ENCODE data around the gene DLX4. TPM values are rescaled to one million over a fixed set of nuclear protein-coding genes. Genes with fewer than 3 reads are reported as not detected.
A peak's percentile ranks its signal among the peaks of the same experiment; 100 is the strongest.

Gene DLX4
- total RNA-seq, 1 experiment from 2014 or later: 11.2 TPM

DNA sequence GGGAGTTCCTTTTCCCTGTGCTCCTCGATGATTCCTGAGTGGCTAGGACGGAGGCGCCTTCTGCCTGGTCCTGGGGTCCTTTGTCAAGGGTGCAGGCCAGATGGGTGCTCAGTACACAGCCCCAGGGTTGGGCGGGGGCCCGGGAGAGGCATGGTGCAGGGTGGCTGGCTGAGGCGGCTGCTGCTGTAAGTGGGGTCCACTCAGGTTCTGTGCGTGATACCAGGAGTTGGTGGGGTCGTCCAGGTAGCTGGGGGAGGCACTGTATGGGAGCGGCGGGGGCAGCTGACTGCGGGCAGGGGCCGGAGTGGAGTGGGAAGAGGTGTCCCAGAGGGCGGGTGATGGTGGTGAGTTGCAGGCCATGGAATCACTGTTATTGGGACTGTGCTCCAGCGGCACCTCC is 22.4 kb downstream of the DLX4 start:
- no peaks in the 10 kb centered on the region for H3K36me3 ChIP-seq (ENCODE audit: control insufficient read depth, insufficient read depth, low read length)
- ChIA-PET CTCF (no interaction called here), POLR2A (no interaction called here)
- TF ChIP-seq, protein P1, sequence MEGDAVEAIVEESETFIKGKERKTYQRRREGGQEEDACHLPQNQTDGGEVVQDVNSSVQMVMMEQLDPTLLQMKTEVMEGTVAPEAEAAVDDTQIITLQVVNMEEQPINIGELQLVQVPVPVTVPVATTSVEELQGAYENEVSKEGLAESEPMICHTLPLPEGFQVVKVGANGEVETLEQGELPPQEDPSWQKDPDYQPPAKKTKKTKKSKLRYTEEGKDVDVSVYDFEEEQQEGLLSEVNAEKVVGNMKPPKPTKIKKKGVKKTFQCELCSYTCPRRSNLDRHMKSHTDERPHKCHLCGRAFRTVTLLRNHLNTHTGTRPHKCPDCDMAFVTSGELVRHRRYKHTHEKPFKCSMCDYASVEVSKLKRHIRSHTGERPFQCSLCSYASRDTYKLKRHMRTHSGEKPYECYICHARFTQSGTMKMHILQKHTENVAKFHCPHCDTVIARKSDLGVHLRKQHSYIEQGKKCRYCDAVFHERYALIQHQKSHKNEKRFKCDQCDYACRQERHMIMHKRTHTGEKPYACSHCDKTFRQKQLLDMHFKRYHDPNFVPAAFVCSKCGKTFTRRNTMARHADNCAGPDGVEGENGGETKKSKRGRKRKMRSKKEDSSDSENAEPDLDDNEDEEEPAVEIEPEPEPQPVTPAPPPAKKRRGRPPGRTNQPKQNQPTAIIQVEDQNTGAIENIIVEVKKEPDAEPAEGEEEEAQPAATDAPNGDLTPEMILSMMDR (IDR thresholded peaks at IDR 0.05): no peak
- TF ChIP-seq, protein P2, sequence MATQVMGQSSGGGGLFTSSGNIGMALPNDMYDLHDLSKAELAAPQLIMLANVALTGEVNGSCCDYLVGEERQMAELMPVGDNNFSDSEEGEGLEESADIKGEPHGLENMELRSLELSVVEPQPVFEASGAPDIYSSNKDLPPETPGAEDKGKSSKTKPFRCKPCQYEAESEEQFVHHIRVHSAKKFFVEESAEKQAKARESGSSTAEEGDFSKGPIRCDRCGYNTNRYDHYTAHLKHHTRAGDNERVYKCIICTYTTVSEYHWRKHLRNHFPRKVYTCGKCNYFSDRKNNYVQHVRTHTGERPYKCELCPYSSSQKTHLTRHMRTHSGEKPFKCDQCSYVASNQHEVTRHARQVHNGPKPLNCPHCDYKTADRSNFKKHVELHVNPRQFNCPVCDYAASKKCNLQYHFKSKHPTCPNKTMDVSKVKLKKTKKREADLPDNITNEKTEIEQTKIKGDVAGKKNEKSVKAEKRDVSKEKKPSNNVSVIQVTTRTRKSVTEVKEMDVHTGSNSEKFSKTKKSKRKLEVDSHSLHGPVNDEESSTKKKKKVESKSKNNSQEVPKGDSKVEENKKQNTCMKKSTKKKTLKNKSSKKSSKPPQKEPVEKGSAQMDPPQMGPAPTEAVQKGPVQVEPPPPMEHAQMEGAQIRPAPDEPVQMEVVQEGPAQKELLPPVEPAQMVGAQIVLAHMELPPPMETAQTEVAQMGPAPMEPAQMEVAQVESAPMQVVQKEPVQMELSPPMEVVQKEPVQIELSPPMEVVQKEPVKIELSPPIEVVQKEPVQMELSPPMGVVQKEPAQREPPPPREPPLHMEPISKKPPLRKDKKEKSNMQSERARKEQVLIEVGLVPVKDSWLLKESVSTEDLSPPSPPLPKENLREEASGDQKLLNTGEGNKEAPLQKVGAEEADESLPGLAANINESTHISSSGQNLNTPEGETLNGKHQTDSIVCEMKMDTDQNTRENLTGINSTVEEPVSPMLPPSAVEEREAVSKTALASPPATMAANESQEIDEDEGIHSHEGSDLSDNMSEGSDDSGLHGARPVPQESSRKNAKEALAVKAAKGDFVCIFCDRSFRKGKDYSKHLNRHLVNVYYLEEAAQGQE (IDR thresholded peaks at IDR 0.05; ENCODE audit: insufficient read depth in 1 of 2, low read depth in 2 of 2, low read length in 1 of 2): no peak
- TF ChIP-seq POLR2AphosphoS5 (IDR thresholded peaks at IDR 0.05; ENCODE audit: low read depth, low read length) (no peak), SIN3A (IDR thresholded peaks at IDR 0.05; ENCODE audit: borderline replicate concordance, insufficient read depth, low read depth, low read length) (no peak), TCF7L2 (IDR thresholded peaks at IDR 0.05; ENCODE audit: low read depth, low read length) (no peak)
- in situ Hi-C loops (cut with HindIII; ENCODE audit: low pct_unique_long_range_greater_than_20kb, low sequenced_read_pairs) (no loop called here), intact Hi-C loops (cut with micrococcal nuclease; ENCODE audit: unreplicated experiment) (loop anchor here (10.0 kb wide), 1 partner anchor 287 kb away; the partner anchor contains the start of gene SLC35B1)
- H3K27ac ChIP-seq (ENCODE audit: low read length): no peak overlapping the region
- DNase-seq (ENCODE audit: low read depth, low spot score): no peak
- H3K4me1 ChIP-seq (ENCODE audit: control insufficient read depth, insufficient read depth, low read length): peaks cover 32% of the 10 kb centered on the region
- BruUV-seq (replicated peaks): no TSS peak
- no peak for ATAC-seq
- H3K4me3 ChIP-seq (ENCODE audit: low read depth in 2 of 2, low read length in 2 of 2): no peak overlapping the region
- H3K9me3 ChIP-seq (ENCODE audit: control insufficient read depth, insufficient read depth, low read depth, low read length): no peaks in the 10 kb centered on the region
- H3K27me3 ChIP-seq (ENCODE audit: control insufficient read depth, insufficient read depth, low read length): no peaks in the 10 kb centered on the region

DNA sequence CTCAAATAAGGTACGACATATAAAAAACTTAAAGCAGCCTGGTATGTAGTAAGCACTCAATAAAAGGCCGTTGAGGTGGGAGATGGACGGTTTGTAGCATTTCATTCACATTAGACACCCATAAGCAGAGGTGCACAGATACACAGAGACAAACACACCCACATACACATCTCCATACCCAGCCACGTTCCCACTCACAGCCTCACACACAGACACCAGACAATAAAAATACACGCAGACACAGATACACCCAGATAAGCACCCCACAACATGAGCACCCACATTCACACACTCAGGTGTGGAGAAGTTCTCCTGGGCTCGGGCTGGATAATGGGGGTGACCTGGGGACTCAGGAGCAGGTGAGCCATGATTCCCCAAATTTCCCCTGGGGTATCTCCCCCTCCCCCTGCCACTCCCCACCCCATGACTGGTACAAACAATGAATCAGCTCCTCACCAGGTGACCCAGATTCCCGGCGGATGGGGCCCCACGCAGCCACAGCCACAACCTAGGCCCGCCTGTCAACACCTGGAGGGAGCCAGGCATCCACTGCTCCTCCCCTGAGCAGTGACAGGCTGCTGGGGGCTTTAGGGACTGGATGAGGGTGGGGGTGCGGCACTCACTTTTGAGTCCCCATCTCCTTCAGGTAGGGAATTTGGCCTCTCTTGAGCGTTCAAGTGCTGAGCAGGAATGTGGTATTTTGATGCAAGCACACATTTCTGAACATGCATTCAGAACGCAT is 23.4 kb downstream of the DLX4 start:
- intact Hi-C loops (cut with micrococcal nuclease; ENCODE audit: unreplicated experiment): loop anchor here (10.0 kb wide), 1 partner anchor 288 kb away; the partner anchor contains the start of gene SLC35B1
- ChIA-PET POLR2A (no interaction called here), CTCF (interaction anchor here (0.6 kb wide), 1 partner anchor 494 kb away, joined by 3 read pairs; no protein-coding TSS in a partner anchor)
- Histone ChIP-seq H3K4me1 (ENCODE audit: control insufficient read depth, insufficient read depth, low read length) (peaks cover 25% of the 10 kb centered on the region), H3K27me3 (ENCODE audit: control insufficient read depth, insufficient read depth, low read length) (no peaks in the 10 kb centered on the region), H3K4me3 (ENCODE audit: low read depth in 2 of 2, low read length in 2 of 2) (peak overlapping the region in 1 of 2 experiments; percentile 55; a peak in 2 of 4 replicates), H3K9me3 (ENCODE audit: control insufficient read depth, insufficient read depth, low read depth, low read length) (no peaks in the 10 kb centered on the region), H3K36me3 (ENCODE audit: control insufficient read depth, insufficient read depth, low read length) (no peaks in the 10 kb centered on the region), H3K27ac (ENCODE audit: low read length) (no peak overlapping the region)
- BruUV-seq (replicated peaks): no TSS peak
- no peak for ATAC-seq
- no peak for DNase-seq (ENCODE audit: low read depth, low spot score)
- TF ChIP-seq TCF7L2 (IDR thresholded peaks at IDR 0.05; ENCODE audit: low read depth, low read length) (no peak), SIN3A (IDR thresholded peaks at IDR 0.05; ENCODE audit: borderline replicate concordance, insufficient read depth, low read depth, low read length) (no peak), POLR2AphosphoS5 (IDR thresholded peaks at IDR 0.05; ENCODE audit: low read depth, low read length) (no peak)
- TF ChIP-seq, protein P2 (IDR thresholded peaks at IDR 0.05; ENCODE audit: insufficient read depth in 1 of 2, low read depth in 2 of 2, low read length in 1 of 2): no peak
- TF ChIP-seq, protein P1 (IDR thresholded peaks at IDR 0.05): no peak
- in situ Hi-C loops (cut with HindIII; ENCODE audit: low pct_unique_long_range_greater_than_20kb, low sequenced_read_pairs): no loop called here

All from Panc1 (cell line).